ENCODE measurements around the gene ABHD5.

DNA sequence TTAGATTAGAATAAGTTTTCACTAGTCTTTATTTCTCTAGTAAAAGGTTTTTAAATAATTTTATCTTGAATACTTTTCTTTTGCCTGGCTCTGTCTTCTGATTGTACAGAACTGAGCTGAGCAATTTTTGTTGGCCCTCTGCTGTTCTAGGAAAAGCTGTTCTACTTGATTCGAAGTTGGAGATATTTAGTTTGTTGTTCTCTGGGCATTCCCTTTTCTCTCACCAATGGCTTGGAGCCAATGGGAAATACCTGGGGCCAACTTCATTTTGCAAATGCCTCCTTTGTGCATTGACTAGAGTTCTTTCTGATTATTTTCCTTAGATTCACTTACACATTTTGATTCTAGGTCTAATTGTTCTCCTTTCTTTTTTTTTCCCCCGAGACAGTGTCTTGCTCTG lies 16.5 kb downstream of the ABHD5 start:
- TF ChIP-seq TAF1 (IDR thresholded peaks at IDR 0.05; ENCODE audit: borderline replicate concordance, low read depth, low read length) (no peak), RBBP5 (conservative IDR thresholded peaks at IDR 0.05) (no peak), SIN3A (IDR thresholded peaks at IDR 0.05; ENCODE audit: low read depth, low read length) (no peak), TCF7 (IDR thresholded peaks at IDR 0.05; ENCODE audit: borderline replicate concordance) (no peak), SMC3 (IDR thresholded peaks at IDR 0.05; ENCODE audit: borderline replicate concordance, low read length) (no peak), ZSCAN29 (IDR thresholded peaks at IDR 0.05) (no peak), MYC (IDR thresholded peaks at IDR 0.05; ENCODE audit: insufficient read depth, insufficient read length, insufficient replicate concordance, low read length, severe bottlenecking) (no peak), STAT1 (conservative IDR thresholded peaks at IDR 0.05) (no peak), RAD21 (IDR thresholded peaks at IDR 0.05; ENCODE audit: insufficient read depth, low read depth, low read length) (no peak), ZNF274 (IDR thresholded peaks at IDR 0.05; ENCODE audit: insufficient read depth, insufficient read length) (no peak)
- TF ChIP-seq, protein P1, sequence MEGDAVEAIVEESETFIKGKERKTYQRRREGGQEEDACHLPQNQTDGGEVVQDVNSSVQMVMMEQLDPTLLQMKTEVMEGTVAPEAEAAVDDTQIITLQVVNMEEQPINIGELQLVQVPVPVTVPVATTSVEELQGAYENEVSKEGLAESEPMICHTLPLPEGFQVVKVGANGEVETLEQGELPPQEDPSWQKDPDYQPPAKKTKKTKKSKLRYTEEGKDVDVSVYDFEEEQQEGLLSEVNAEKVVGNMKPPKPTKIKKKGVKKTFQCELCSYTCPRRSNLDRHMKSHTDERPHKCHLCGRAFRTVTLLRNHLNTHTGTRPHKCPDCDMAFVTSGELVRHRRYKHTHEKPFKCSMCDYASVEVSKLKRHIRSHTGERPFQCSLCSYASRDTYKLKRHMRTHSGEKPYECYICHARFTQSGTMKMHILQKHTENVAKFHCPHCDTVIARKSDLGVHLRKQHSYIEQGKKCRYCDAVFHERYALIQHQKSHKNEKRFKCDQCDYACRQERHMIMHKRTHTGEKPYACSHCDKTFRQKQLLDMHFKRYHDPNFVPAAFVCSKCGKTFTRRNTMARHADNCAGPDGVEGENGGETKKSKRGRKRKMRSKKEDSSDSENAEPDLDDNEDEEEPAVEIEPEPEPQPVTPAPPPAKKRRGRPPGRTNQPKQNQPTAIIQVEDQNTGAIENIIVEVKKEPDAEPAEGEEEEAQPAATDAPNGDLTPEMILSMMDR (IDR thresholded peaks at IDR 0.05 in 2 of 3, conservative IDR thresholded peaks at IDR 0.05 in 1 of 3; ENCODE audit: control insufficient read depth in 2 of 3, extremely low read depth in 1 of 3, insufficient read depth in 1 of 3, low read depth in 3 of 3, low read length in 3 of 3), result no peak
- TF ChIP-seq, protein P2, sequence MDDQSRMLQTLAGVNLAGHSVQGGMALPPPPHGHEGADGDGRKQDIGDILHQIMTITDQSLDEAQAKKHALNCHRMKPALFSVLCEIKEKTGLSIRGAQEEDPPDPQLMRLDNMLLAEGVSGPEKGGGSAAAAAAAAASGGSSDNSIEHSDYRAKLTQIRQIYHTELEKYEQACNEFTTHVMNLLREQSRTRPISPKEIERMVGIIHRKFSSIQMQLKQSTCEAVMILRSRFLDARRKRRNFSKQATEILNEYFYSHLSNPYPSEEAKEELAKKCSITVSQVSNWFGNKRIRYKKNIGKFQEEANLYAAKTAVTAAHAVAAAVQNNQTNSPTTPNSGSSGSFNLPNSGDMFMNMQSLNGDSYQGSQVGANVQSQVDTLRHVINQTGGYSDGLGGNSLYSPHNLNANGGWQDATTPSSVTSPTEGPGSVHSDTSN (IDR thresholded peaks at IDR 0.05; ENCODE audit: insufficient replicate concordance, low read depth, low read length), result no peak

Data from GM12878 (cell line).